Vagina (tissue), 2 donors: ENCODE data around the gene CD48. TPM values are rescaled to one million over a fixed set of nuclear protein-coding genes. Genes with fewer than 3 reads are reported as not detected.
"Not testable (repeated sequence)": the region's sequence is repeated elsewhere in the genome, so short reads cannot be mapped to it uniquely, and the experiment has no call there.

Source experiments
- DNase-seq, 2 donors: peaks; one replicate each; pipeline ENCODE4 v3.0.0-alpha.2; 2017; ENCODE audit errors: extremely low spot score in 2 of 2
- H3K27ac ChIP-seq: fragments of 200-600 bp; sonication (generic); one replicate; pipeline ENCODE4 v1.5.1; 2019
- H3K27me3 ChIP-seq: fragments of 200-600 bp; sonication (generic); one replicate; pipeline ENCODE4 v1.5.1; 2019
- H3K36me3 ChIP-seq, 2 donors: fragments of 200-600 bp; sonication (generic); one replicate each; pipeline ENCODE4 v1.5.1; 2017 to 2019
- H3K4me1 ChIP-seq: fragments of 200-600 bp; sonication (generic); one replicate; pipeline ENCODE4 v1.5.1; 2019
- H3K4me3 ChIP-seq, 2 donors: fragments of 200-600 bp; sonication (generic); 1 replicate in 1 of 2; 2 replicates in 1 of 2; pipeline ENCODE4 v1.5.1; 2016 to 2019
- H3K9me3 ChIP-seq: fragments of 200-600 bp; sonication (generic); one replicate; pipeline ENCODE4 v1.5.1; 2019
- POLR2A ChIP-seq, 2 donors: fragments of 450-650 bp; IDR thresholded peaks; one replicate each; pipeline ENCODE4 v1.6.1; 2017; ENCODE audit warnings: antibody characterized with exemption in 2 of 2, mild to moderate bottlenecking in 2 of 2, moderate library complexity in 2 of 2
- POLR2AphosphoS5 ChIP-seq, 2 donors: sonication (generic); formaldehyde crosslinking; IDR thresholded peaks; one replicate each; pipeline ENCODE4 v1.9.0; 2017; ENCODE audit warnings: antibody characterized with exemption in 2 of 2, mild to moderate bottlenecking in 2 of 2, low read depth in 1 of 2; ENCODE audit not compliant: insufficient read depth in 1 of 2
- intact Hi-C: fragments of 100-400 bp; cut with DNase I; formaldehyde crosslinking; loops from one replicate; pipeline ENCODE4 v1.15.1; 2023
- total RNA-seq: library from RNA; depleted of rRNA; stranded (reverse); fragments of >200 nt; gene quantifications from one replicate; pipeline ENCODE4 v1.2.3, GENCODE V29; 2016
- TF ChIP-seq, protein P1 (sequence below), 3 experiments: fragments of 450-650 bp in 2 of 3; fragments of 200-600 bp in 1 of 3; sonication (generic) in 1 of 3; IDR thresholded peaks; one replicate each; pipeline ENCODE4 v1.5.1; 2017 to 2019; ENCODE audit warnings: antibody characterized with exemption in 3 of 3, mild to moderate bottlenecking in 2 of 3, moderate library complexity in 2 of 3

CD48 gene
- total RNA-seq, 1 donor from 2014 or later: 4.7 TPM

DNA sequence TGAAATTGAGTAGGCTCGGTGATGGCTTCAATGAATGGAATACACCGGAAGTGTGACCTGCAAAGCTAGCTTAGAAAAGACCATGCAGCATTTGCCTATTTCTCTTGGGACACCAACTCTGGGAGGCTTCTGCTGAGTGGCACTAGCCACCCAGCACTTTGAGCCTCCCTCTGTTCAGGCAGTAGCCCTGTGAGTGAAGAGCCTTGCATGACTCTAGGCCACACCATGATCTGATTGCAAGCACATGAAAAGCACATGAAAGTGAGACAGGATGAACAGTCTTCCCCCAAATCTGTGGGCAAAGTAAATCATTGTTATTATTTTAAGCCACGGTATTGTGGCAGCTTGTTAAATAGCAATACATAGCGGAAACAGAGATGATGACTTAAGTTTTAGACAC is 2.8 kb downstream of the CD48 start:
- Histone ChIP-seq H3K27me3 (no peaks in the 10 kb centered on the region), H3K9me3 (no peaks in the 10 kb centered on the region), H3K36me3 (no peaks in the 10 kb centered on the region), H3K4me3 (no peak overlapping the region), H3K4me1 (no peaks in the 10 kb centered on the region), H3K27ac (no peak overlapping the region)
- TF ChIP-seq POLR2A (IDR thresholded peaks at IDR 0.05) (no peak), POLR2AphosphoS5 (IDR thresholded peaks at IDR 0.05; ENCODE audit: insufficient read depth in 1 of 2, low read depth in 1 of 2) (no peak)
- intact Hi-C loops: no loop called here
- no peak for DNase-seq

DNA sequence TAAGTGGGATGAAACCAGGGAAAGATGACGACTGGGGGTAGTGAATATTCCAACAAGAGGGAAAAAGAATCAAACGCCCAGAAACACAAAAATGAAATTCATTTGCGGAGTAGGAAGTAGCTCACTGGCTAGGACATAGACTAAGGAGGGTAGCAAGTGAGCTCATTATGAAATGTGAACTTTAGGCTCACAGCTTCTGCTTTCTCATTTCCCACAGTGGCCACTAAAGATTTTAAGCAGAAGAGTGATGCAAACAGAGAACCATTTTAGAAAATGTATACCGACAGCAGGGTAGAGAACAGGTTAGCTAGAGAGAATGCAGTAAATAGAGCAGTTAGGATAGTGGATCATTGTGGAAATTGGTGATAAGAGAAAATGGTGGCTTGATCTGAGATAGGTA is 3.5 kb downstream of the CD48 start:
- no peak for DNase-seq
- Histone ChIP-seq H3K4me3 (no peak overlapping the region), H3K36me3 (no peaks in the 10 kb centered on the region), H3K27ac (no peak overlapping the region), H3K27me3 (no peaks in the 10 kb centered on the region), H3K9me3 (no peaks in the 10 kb centered on the region), H3K4me1 (no peaks in the 10 kb centered on the region)
- TF ChIP-seq POLR2AphosphoS5 (IDR thresholded peaks at IDR 0.05; ENCODE audit: insufficient read depth in 1 of 2, low read depth in 1 of 2) (no peak), POLR2A (IDR thresholded peaks at IDR 0.05) (no peak)
- TF ChIP-seq, protein P1, sequence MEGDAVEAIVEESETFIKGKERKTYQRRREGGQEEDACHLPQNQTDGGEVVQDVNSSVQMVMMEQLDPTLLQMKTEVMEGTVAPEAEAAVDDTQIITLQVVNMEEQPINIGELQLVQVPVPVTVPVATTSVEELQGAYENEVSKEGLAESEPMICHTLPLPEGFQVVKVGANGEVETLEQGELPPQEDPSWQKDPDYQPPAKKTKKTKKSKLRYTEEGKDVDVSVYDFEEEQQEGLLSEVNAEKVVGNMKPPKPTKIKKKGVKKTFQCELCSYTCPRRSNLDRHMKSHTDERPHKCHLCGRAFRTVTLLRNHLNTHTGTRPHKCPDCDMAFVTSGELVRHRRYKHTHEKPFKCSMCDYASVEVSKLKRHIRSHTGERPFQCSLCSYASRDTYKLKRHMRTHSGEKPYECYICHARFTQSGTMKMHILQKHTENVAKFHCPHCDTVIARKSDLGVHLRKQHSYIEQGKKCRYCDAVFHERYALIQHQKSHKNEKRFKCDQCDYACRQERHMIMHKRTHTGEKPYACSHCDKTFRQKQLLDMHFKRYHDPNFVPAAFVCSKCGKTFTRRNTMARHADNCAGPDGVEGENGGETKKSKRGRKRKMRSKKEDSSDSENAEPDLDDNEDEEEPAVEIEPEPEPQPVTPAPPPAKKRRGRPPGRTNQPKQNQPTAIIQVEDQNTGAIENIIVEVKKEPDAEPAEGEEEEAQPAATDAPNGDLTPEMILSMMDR (IDR thresholded peaks at IDR 0.05): no peak
- intact Hi-C loops: no loop called here

DNA sequence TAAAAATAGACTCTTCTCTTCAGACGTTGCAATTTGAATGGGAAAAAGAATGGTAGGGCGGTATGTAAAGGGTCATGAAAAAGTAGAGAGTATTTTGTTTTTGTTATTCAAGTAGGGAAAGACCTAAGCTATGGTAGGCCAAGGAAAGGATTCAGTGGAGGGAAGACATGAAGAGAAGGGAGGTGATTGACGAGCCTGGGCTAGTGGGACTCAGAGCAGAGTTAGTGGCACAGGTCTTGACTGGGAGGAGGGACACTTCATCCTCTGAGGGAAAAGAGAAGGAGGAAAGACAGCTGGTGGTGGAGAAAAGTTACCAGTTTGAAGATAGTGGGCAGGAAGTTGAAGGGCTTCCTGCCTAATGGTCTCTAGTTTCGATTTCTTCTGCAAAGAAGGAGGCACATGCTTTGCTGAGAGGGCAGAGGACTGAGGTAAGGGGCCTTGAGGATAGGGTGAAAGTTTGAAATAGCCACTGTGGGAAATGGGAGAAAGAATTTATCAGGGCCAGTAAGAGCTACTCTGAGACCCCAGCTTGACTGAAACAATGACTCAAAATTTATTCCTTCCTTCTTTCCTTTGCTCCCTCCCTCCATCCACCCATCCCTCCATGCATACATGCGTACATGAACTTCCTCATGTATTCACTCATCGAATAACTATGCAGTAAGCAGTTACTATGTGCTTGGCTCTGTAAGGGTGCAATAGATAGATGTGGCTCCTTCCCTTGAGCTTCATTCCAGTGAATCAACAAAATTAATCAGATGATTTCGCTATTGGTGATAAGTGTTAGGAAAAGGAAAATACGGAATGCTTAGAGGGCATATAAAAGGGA is 4.2 kb downstream of the CD48 start:
- Histone ChIP-seq H3K27ac (no peak overlapping the region), H3K4me3 (no peak overlapping the region), H3K27me3 (no peaks in the 10 kb centered on the region), H3K36me3 (no peaks in the 10 kb centered on the region), H3K9me3 (no peaks in the 10 kb centered on the region), H3K4me1 (no peaks in the 10 kb centered on the region)
- no peak for DNase-seq
- intact Hi-C loops: no loop called here
- TF ChIP-seq, protein P1 (IDR thresholded peaks at IDR 0.05): no peak
- TF ChIP-seq POLR2A (IDR thresholded peaks at IDR 0.05): no peak
- TF ChIP-seq POLR2AphosphoS5 (IDR thresholded peaks at IDR 0.05; ENCODE audit: insufficient read depth in 1 of 2, low read depth in 1 of 2): no peak

DNA sequence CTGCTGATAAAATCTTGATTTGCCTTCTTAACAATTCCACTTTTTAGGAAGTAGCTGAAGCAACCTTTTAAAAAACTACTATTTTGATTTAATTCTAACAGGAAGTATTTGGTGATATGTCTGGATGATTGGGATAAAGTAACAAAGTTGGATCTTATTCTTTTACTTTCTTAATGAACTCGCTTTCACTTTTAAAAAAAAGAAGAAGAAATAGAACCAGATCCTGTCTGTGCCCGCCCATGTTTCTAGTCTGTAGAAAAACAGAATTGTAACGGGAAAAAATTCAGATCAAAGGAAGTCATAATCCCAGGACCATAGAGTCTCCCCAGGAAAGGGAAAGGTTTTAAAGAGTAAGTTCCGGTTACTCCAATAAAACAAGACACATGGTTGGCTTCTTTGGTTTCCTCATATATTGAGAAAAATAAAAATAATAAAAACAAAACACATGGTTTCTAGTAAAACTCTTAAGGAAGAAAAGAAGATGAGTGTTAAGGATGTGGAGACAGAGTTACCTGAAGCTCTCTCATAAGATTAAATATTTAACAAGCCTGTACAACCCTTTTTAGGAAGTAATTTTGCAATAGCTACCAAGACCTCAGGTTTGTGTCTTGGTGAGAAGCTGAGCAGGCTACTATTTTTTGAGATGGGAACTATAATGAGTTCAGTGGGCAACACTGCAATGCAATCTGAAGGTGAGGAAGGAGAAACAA is 4.9 kb downstream of the CD48 start:
- H3K36me3 ChIP-seq: no peaks in the 10 kb centered on the region
- H3K9me3 ChIP-seq: no peaks in the 10 kb centered on the region
- intact Hi-C loops: no loop called here
- H3K27ac ChIP-seq: no peak overlapping the region
- TF ChIP-seq, protein P1 (IDR thresholded peaks at IDR 0.05): no peak
- TF ChIP-seq POLR2AphosphoS5 (IDR thresholded peaks at IDR 0.05; ENCODE audit: insufficient read depth in 1 of 2, low read depth in 1 of 2) (no peak), POLR2A (IDR thresholded peaks at IDR 0.05) (no peak)
- H3K27me3 ChIP-seq: no peaks in the 10 kb centered on the region
- no peaks in the 10 kb centered on the region for H3K4me1 ChIP-seq
- H3K4me3 ChIP-seq: no peak overlapping the region
- no peak for DNase-seq

DNA sequence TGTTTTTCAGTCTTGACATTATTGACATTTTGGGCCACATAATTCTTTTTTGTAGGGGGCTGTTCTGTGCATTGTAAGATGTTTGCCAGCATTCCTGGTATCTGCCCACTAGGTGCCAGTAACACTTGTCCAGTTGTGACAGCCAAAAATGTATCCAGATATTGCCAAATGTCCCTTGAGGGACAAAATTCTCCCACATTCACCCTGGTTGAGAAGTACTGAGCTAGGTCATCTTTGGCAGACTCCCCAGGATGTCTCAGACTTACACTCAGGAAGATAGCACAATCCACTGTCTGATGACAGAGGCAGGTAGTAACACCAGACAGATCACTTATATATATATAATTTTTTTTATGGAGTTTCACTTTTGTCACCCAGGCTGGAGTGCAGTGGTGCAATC is 5.9 kb downstream of the CD48 start:
- DNase-seq: no peak
- intact Hi-C loops: no loop called here
- TF ChIP-seq POLR2A (IDR thresholded peaks at IDR 0.05): no peak
- no peak for TF ChIP-seq POLR2AphosphoS5 (IDR thresholded peaks at IDR 0.05; ENCODE audit: insufficient read depth in 1 of 2, low read depth in 1 of 2)
- TF ChIP-seq, protein P1 (IDR thresholded peaks at IDR 0.05): no peak
- no peak overlapping the region for H3K27ac ChIP-seq
- H3K4me3 ChIP-seq: no peak overlapping the region
- H3K36me3 ChIP-seq: no peaks in the 10 kb centered on the region
- H3K4me1 ChIP-seq: no peaks in the 10 kb centered on the region
- no peaks in the 10 kb centered on the region for H3K9me3 ChIP-seq
- H3K27me3 ChIP-seq: no peaks in the 10 kb centered on the region

DNA sequence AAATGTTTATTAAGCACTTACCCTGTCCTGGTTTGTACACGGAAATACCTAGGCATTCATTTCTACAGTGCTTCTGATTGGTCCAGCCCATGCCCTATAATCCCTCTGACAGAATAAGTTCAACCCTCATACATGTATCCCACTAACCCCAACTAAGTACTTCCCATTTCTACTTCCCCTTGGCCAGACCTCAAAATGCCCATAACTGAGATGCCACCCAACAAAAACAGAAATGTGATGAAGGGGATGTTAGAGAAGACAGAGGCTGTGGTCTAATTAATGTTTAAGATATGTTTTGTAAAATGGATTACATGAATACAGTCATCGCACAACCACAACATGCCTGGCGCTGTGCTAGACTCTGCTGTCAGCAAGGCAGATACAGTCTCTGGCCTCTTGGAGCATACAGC is 6.4 kb downstream of the CD48 start:
- H3K27me3 ChIP-seq, DNase-seq, H3K4me1 ChIP-seq, H3K27ac ChIP-seq, H3K36me3 ChIP-seq, H3K4me3 ChIP-seq, H3K9me3 ChIP-seq, intact Hi-C loops: not testable (repeated sequence)
